A549 (cell line): Measurements from ENCODE around the gene LIMD2. TPM values are rescaled to one million over a fixed set of nuclear protein-coding genes. Genes with fewer than 3 reads are reported as not detected.

Experiments
- ATAC-seq, 2 experiments: fragments of 200-7000 bp in 1 of 2; fragments of >200 bp in 1 of 2; cut with Nextera tagmentation in 1 of 2; cut with Tn5 transposase in 1 of 2; 3 replicates each; pipeline versions ENCODE4 v1.8.0 to v1.9.1; 2018 to 2020; ENCODE audit warnings: mild to moderate bottlenecking in 1 of 2, moderate library complexity in 1 of 2
- CTCF ChIA-PET: fragments of 300-600 bp; sonication (Branson Sonifier 250); formaldehyde crosslinking; extraction: SDS; loops from one replicate; lab custom pipeline; 2021; ENCODE audit warnings: antibody characterized with exemption, inconsistent platforms; lab: Yijun Ruan, JAX
- POLR2A ChIA-PET: fragments of 350-600 bp; formaldehyde crosslinking; extraction: SDS; loops from one replicate; lab custom pipeline; 2021; ENCODE audit warnings: antibody characterized with exemption, inconsistent platforms; lab: Yijun Ruan, JAX
- DNase-seq, 2 experiments: peaks; one replicate each; pipeline versions ENCODE4 v3.0.0 to v3.0.0-alpha.2; 2011 to 2016; ENCODE audit warnings: low read depth in 1 of 2, low spot score in 1 of 2
- FAIRE-seq: peaks from 2 replicates; lab custom pipeline; 2011; peaks lifted over from hg19 to GRCh38; lab: Jason Lieb, UNC
- H3K27ac ChIP-seq, 2 experiments: fragments of >200 bp; sonication (Bioruptor Twin); formaldehyde crosslinking; 3 replicates each; pipeline ENCODE4 v1.5.1; 2016 to 2017
- H3K4me1 ChIP-seq: fragments of >200 bp; sonication (Bioruptor Twin); formaldehyde crosslinking; 3 replicates; pipeline ENCODE4 v1.6.1; 2016
- H3K4me2 ChIP-seq: fragments of >200 bp; sonication (Bioruptor Twin); formaldehyde crosslinking; 3 replicates; pipeline ENCODE4 v1.6.1; 2016
- H3K4me3 ChIP-seq: fragments of >200 bp; sonication (Bioruptor Twin); formaldehyde crosslinking; 3 replicates; pipeline ENCODE4 v1.5.1; 2016
- H3K9me3 ChIP-seq: fragments of >200 bp; sonication (Bioruptor Twin); formaldehyde crosslinking; 3 replicates; pipeline ENCODE4 v1.6.1; 2016
- CEBPB ChIP-seq, 2 experiments: fragments of >200 bp in 1 of 2; sonication (Bioruptor Twin) in 1 of 2; formaldehyde crosslinking in 1 of 2; IDR thresholded peaks; 2 replicates each; pipeline ENCODE4 v1.6.1; 2012 to 2016
- ELK1 ChIP-seq: fragments of 150-350 bp; IDR thresholded peaks from 2 replicates; pipeline ENCODE4 v1.6.1; 2014; ENCODE audit warnings: low read depth, mild to moderate bottlenecking, low read length
- HES2 ChIP-seq: fragments of >200 bp; sonication (Bioruptor Twin); formaldehyde crosslinking; IDR thresholded peaks from 2 replicates; pipeline ENCODE4 v1.6.1; 2016
- HOXB13 ChIP-seq: fragments of 250-450 bp; sonication (Bioruptor Pico); IDR thresholded peaks from 2 replicates; pipeline ENCODE4 v1.5.0; 2020; ENCODE audit warnings: low read depth, mild to moderate bottlenecking, moderate library complexity
- KDM1A ChIP-seq: fragments of 200-600 bp; sonication (generic); IDR thresholded peaks from 2 replicates; pipeline ENCODE4 v1.6.1; 2016; ENCODE audit warnings: low read depth, mild to moderate bottlenecking
- NPAS2 ChIP-seq: fragments of 250-450 bp; sonication (Bioruptor Pico); IDR thresholded peaks from 2 replicates; pipeline ENCODE4 v1.8.0; 2022; ENCODE audit warnings: mild to moderate bottlenecking, moderate library complexity, borderline replicate concordance
- RARB ChIP-seq: fragments of 250-450 bp; sonication (Bioruptor Pico); IDR thresholded peaks from 2 replicates; pipeline ENCODE4 v1.8.0; 2021; ENCODE audit warnings: mild to moderate bottlenecking, moderate library complexity
- REST ChIP-seq: fragments of 200-600 bp; sonication (generic); IDR thresholded peaks from 2 replicates; pipeline ENCODE4 v1.6.1; 2016; ENCODE audit warnings: antibody characterized with exemption, mild to moderate bottlenecking, moderate library complexity
- SMC3 ChIP-seq: fragments of >200 bp; sonication (Bioruptor Twin); formaldehyde crosslinking; IDR thresholded peaks from 3 replicates; pipeline ENCODE4 v1.6.1; 2018; ENCODE audit warnings: inconsistent platforms
- TP53 ChIP-seq: fragments of 250-450 bp; sonication (Bioruptor Pico); IDR thresholded peaks from 2 replicates; pipeline ENCODE4 v1.5.0; 2021; ENCODE audit warnings: mild to moderate bottlenecking, moderate library complexity
- USF2 ChIP-seq: fragments of 450-650 bp; IDR thresholded peaks from 2 replicates; pipeline ENCODE4 v1.6.1; 2014; ENCODE audit warnings: antibody characterized with exemption
- ZFP36 ChIP-seq: fragments of 450-650 bp; IDR thresholded peaks from 2 replicates; pipeline ENCODE4 v1.6.1; 2014; ENCODE audit warnings: borderline replicate concordance; ENCODE audit not compliant: partially characterized antibody
- ZNF302 ChIP-seq: fragments of 250-450 bp; sonication (Bioruptor Pico); IDR thresholded peaks from 2 replicates; pipeline ENCODE4 v1.9.0; 2021; ENCODE audit warnings: inconsistent platforms, mild to moderate bottlenecking, moderate library complexity
- ZSCAN20 ChIP-seq: fragments of 250-450 bp; sonication (Bioruptor Pico); IDR thresholded peaks from 2 replicates; pipeline ENCODE4 v1.8.0; 2022; ENCODE audit warnings: mild to moderate bottlenecking, moderate library complexity
- WGBS: methylation state at CpG from one replicate; pipeline ENCODE4 v1.1.6; 2017; ENCODE audit errors: missing lambda C conversion rate; 5-methylcytosine and 5-hydroxymethylcytosine counted together
- polyA plus RNA-seq, 4 experiments: library from polyadenylated mRNA; depleted of rRNA in 3 of 4; stranded (reverse); fragments of >200 nt; fragmentation: RNase III in 1 of 4; extraction: RNeasy Plus Mini Kit Qiagen cat#74134 plus additional on column Dnase treatment in 1 of 4; gene quantifications; 2 replicates in 3 of 4; 3 replicates in 1 of 4; pipeline ENCODE4 v1.2.3, GENCODE V29; 2011 to 2017

The LIMD2 gene
- polyA plus RNA-seq, 2 of the 4 experiments (the other 2 are of a cell fraction) = 6.0 to 14.5 TPM

- no peak for ATAC-seq
- TF ChIP-seq HOXB13 (CRISPR knock-in tag) (no peak), KDM1A (no peak), ELK1 (no peak), ZNF302 (CRISPR knock-in tag) (no peak), CEBPB (IDR thresholded peaks at IDR 0.05) (no peak), ZFP36 (no peak)
- Histone ChIP-seq H3K9me3 (no peaks in the 10 kb centered on the region), H3K4me2 (no peak overlapping the region), H3K27ac (no peak overlapping the region), H3K4me1 (0 out of 3 replicates have a peak, but pooled peaks cover 6% of the 10 kb centered on the region), H3K4me3 (no peak overlapping the region)
- no peak for DNase-seq
- FAIRE-seq = no peak
- CTCF ChIA-PET = interaction anchor here (0.6 to 7.0 kb wide), 10 partner anchors 11 to 1792 kb away, joined by 3 to 116 read pairs (median 4); no protein-coding TSS in a partner anchor
- 90% methylated on average over 15 of the region's 15 CpGs for WGBS
- POLR2A ChIA-PET = interaction anchor here (1.1 kb wide), 1 partner anchor 109 kb away, joined by 3 read pairs; no protein-coding TSS in a partner anchor
Observed at GRCh38 chr17:63694950-63695773, 4.8 kb downstream of the LIMD2 start.

GRCh38 chr17:63694229-63694949, 5.5 kb downstream of the LIMD2 start:
- 97% methylated on average over 12 of the region's 12 CpGs for WGBS
- Histone ChIP-seq H3K4me1 (0 out of 3 replicates have a peak, but pooled peaks cover 6% of the 10 kb centered on the region), H3K4me2 (no peak overlapping the region), H3K9me3 (no peaks in the 10 kb centered on the region), H3K4me3 (no peak overlapping the region), H3K27ac (no peak overlapping the region)
- ATAC-seq (no peak), DNase-seq (no peak), FAIRE-seq (no peak)
- ChIA-PET CTCF (interaction anchor here (0.6 to 7.0 kb wide), 8 partner anchors 12 to 1792 kb away, joined by 3 to 116 read pairs (median 4); partner anchors contain the start of gene MAP3K3), POLR2A (interaction anchor here (1.1 kb wide), 1 partner anchor 110 kb away, joined by 3 read pairs; no protein-coding TSS in a partner anchor)
- TF ChIP-seq USF2 = no peak
- no peak for TF ChIP-seq ZSCAN20 (CRISPR knock-in tag)
- no peak for TF ChIP-seq REST
- TF ChIP-seq NPAS2 (CRISPR knock-in tag) = no peak
- TF ChIP-seq TP53 (CRISPR knock-in tag) = no peak
- no peak for TF ChIP-seq SMC3
- TF ChIP-seq HES2 = no peak
- TF ChIP-seq RARB (CRISPR knock-in tag) = no peak
